Stimulated activated CD8-positive, alpha-beta memory T cell treated with anti-CD3 and anti-CD28 coated beads, Interleukin-7, amount 100 ng/mL, for 48 hours (primary cell): ENCODE data around the gene RPL21.
"Not testable (repeated sequence)": the region's sequence is repeated elsewhere in the genome, so short reads cannot be mapped to it uniquely, and the experiment has no call there.

ENCODE experiments used
- DNase-seq, 2 donors: peaks; one replicate each; pipeline ENCODE4 v3.0.0-alpha.2; 2020; ENCODE audit warnings: low read depth in 1 of 2; ENCODE audit errors: extremely low read depth in 1 of 2

Gene RPL21

GRCh38 chr13:27283906-27284493, 32.6 kb downstream of the RPL21 start:
- DNase-seq: no peak

- DNase-seq: no peak
These were observed 37.0 kb downstream of the RPL21 start for GRCh38 chr13:27288392-27288791.

GRCh38 chr13:27289011-27289665, 37.8 kb downstream of the RPL21 start:
- no peak for DNase-seq

GRCh38 chr13:27290715-27291114, 39.4 kb downstream of the RPL21 start:
- DNase-seq: no peak

- not testable (repeated sequence) for DNase-seq
These were observed 40.6 kb downstream of the RPL21 start for GRCh38 chr13:27291967-27292366.

GRCh38 chr13:27293076-27293691, 41.8 kb downstream of the RPL21 start:
- DNase-seq: no peak

GRCh38 chr13:27293873-27294515, 42.6 kb downstream of the RPL21 start:
- no peak for DNase-seq

- DNase-seq: no peak
These were observed 43.7 kb downstream of the RPL21 start for GRCh38 chr13:27295096-27295495.

- DNase-seq: no peak
These were observed 44.3 kb downstream of the RPL21 start for GRCh38 chr13:27295660-27296059.

- no peak for DNase-seq
These were observed 45.1 kb downstream of the RPL21 start for GRCh38 chr13:27296496-27296895.

GRCh38 chr13:27298849-27299248, 47.5 kb downstream of the RPL21 start:
- DNase-seq: no peak

- DNase-seq: not testable (repeated sequence)
These were observed 49.0 kb downstream of the RPL21 start for GRCh38 chr13:27300406-27300805.

- no peak for DNase-seq
These were observed 49.7 kb downstream of the RPL21 start for GRCh38 chr13:27300941-27301586.

GRCh38 chr13:27302643-27303262, 51.4 kb downstream of the RPL21 start:
- DNase-seq: no peak

- DNase-seq: no peak
These were observed 52.7 kb downstream of the RPL21 start for GRCh38 chr13:27304099-27304498.

- DNase-seq: no peak
These were observed 53.3 kb downstream of the RPL21 start for GRCh38 chr13:27304611-27305010.
